Hepatocyte (in vitro differentiated cells): ENCODE measurements around the gene SND1.

Experiments
- EZH2 ChIP-seq: fragments of 200-600 bp; sonication (generic); IDR thresholded peaks from 2 replicates; pipeline ENCODE4 v1.6.1; 2016; ENCODE audit warnings: antibody characterized with exemption, mild to moderate bottlenecking, borderline replicate concordance
- TF ChIP-seq, protein P1 (sequence below): fragments of 200-600 bp; sonication (generic); IDR thresholded peaks from 2 replicates; pipeline ENCODE4 v1.5.1; 2016; ENCODE audit warnings: antibody characterized with exemption, mild to moderate bottlenecking; ENCODE audit not compliant: poor library complexity

DNA sequence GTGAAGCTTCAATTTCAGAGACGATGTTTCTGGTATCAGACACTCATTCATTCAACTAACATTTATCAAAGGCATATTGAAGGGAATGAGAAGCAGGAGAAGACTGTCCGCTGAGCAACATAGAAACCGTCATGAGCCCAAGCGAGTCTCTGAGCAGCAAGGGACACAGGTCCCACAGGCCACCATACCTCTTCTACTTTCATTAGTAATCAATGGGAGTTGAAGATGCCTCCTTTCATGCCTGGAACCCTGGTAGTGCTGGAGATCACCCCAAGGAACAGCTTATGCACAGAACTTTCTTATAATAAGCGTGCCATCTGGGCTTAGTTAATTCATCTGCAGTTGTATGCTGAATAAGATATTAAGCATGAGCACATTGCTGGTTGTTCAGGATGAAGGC is 35.3 kb upstream of the SND1 start:
- TF ChIP-seq, protein P1, sequence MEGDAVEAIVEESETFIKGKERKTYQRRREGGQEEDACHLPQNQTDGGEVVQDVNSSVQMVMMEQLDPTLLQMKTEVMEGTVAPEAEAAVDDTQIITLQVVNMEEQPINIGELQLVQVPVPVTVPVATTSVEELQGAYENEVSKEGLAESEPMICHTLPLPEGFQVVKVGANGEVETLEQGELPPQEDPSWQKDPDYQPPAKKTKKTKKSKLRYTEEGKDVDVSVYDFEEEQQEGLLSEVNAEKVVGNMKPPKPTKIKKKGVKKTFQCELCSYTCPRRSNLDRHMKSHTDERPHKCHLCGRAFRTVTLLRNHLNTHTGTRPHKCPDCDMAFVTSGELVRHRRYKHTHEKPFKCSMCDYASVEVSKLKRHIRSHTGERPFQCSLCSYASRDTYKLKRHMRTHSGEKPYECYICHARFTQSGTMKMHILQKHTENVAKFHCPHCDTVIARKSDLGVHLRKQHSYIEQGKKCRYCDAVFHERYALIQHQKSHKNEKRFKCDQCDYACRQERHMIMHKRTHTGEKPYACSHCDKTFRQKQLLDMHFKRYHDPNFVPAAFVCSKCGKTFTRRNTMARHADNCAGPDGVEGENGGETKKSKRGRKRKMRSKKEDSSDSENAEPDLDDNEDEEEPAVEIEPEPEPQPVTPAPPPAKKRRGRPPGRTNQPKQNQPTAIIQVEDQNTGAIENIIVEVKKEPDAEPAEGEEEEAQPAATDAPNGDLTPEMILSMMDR = no peak
- no peak for TF ChIP-seq EZH2
